Type B pancreatic cell (in vitro differentiated cells): ENCODE results near the gene SDHA. TPM values are rescaled to one million over a fixed set of nuclear protein-coding genes. Genes with fewer than 3 reads are reported as not detected.
"Not testable (repeated sequence)": the region's sequence is repeated elsewhere in the genome, so short reads cannot be mapped to it uniquely, and the experiment has no call there.

Experiments
- DNase-seq: peaks from one replicate; pipeline ENCODE4 v3.0.0; 2021; ENCODE audit warnings: mixed read lengths; ENCODE audit not compliant: unreplicated experiment; ENCODE audit errors: extremely low spot score
- H3K27ac Mint-ChIP-seq: 2 replicates; pipeline ENCODE4 v1.8.0; 2021; ENCODE audit warnings: mild to moderate bottlenecking, mixed read lengths
- H3K27me3 Mint-ChIP-seq: 2 replicates; pipeline ENCODE4 v1.8.0; 2021; ENCODE audit warnings: mixed read lengths
- H3K36me3 Mint-ChIP-seq: 2 replicates; pipeline ENCODE4 v1.8.0; 2021; ENCODE audit warnings: mixed read lengths
- H3K4me1 Mint-ChIP-seq: one replicate; pipeline ENCODE4 v1.8.0; 2021; ENCODE audit warnings: mixed read lengths; ENCODE audit not compliant: unreplicated experiment
- H3K4me3 Mint-ChIP-seq: 2 replicates; pipeline ENCODE4 v1.8.0; 2021; ENCODE audit warnings: mild to moderate bottlenecking, mixed read lengths
- H3K9me3 Mint-ChIP-seq: 2 replicates; pipeline ENCODE4 v1.8.0; 2021; ENCODE audit warnings: mixed read lengths
- CTCF ChIP-seq: fragments of 200-600 bp; sonication (generic); conservative IDR thresholded peaks from 2 replicates; pipeline ENCODE4 v1.5.0; 2021; ENCODE audit warnings: antibody characterized with exemption, mild to moderate bottlenecking
- total RNA-seq: library from RNA; stranded (reverse); gene quantifications from 2 replicates; pipeline ENCODE4 v1.2.1, GENCODE V29; 2021; ENCODE audit warnings: low replicate concordance

Gene SDHA
- total RNA-seq, 1 donor from 2014 or later: 143 TPM

GRCh38 chr5:278646-279045, 60.5 kb downstream of the SDHA start:
- H3K36me3 Mint-ChIP-seq: peaks cover 37% of the 10 kb centered on the region
- peaks cover 1% of the 10 kb centered on the region for H3K4me1 Mint-ChIP-seq

GRCh38 chr5:279051-279665, 61.0 kb downstream of the SDHA start:
- H3K27me3 Mint-ChIP-seq, H3K4me1 Mint-ChIP-seq, H3K27ac Mint-ChIP-seq, DNase-seq, H3K4me3 Mint-ChIP-seq: not testable (repeated sequence)
- peaks cover 19% of the 10 kb centered on the region for H3K9me3 Mint-ChIP-seq
- peaks cover 42% of the 10 kb centered on the region for H3K36me3 Mint-ChIP-seq

More at GRCh38 chr5:278646-279045, 60.5 kb downstream of the SDHA start:
- no peaks in the 10 kb centered on the region for H3K27me3 Mint-ChIP-seq
- no peak overlapping the region for H3K27ac Mint-ChIP-seq
- no peak overlapping the region for H3K4me3 Mint-ChIP-seq
- no peak for DNase-seq
- H3K9me3 Mint-ChIP-seq: peaks cover 19% of the 10 kb centered on the region
- TF ChIP-seq CTCF: no peak

GRCh38 chr5:285991-286557, 68.0 kb downstream of the SDHA start:
- H3K36me3 Mint-ChIP-seq: peaks cover 49% of the 10 kb centered on the region
- peaks cover 9% of the 10 kb centered on the region for H3K4me1 Mint-ChIP-seq
- H3K9me3 Mint-ChIP-seq: peaks cover 17% of the 10 kb centered on the region
- no peaks in the 10 kb centered on the region for H3K27me3 Mint-ChIP-seq
- no peak for DNase-seq
- no peak overlapping the region for H3K27ac Mint-ChIP-seq
- TF ChIP-seq CTCF: no peak
- H3K4me3 Mint-ChIP-seq: no peak overlapping the region

- H3K27ac Mint-ChIP-seq, H3K4me1 Mint-ChIP-seq, DNase-seq, H3K4me3 Mint-ChIP-seq, H3K9me3 Mint-ChIP-seq, H3K27me3 Mint-ChIP-seq: not testable (repeated sequence)
- H3K36me3 Mint-ChIP-seq: peaks cover 32% of the 10 kb centered on the region
Observed at GRCh38 chr5:290200-290599, 72.1 kb downstream of the SDHA start.

- not testable (repeated sequence) for DNase-seq, H3K4me3 Mint-ChIP-seq, H3K9me3 Mint-ChIP-seq, H3K4me1 Mint-ChIP-seq, H3K27ac Mint-ChIP-seq, H3K27me3 Mint-ChIP-seq
- peaks cover 32% of the 10 kb centered on the region for H3K36me3 Mint-ChIP-seq
Observed at GRCh38 chr5:291345-291744, 73.2 kb downstream of the SDHA start.

GRCh38 chr5:294788-295187, 76.7 kb downstream of the SDHA start:
- not testable (repeated sequence) for H3K27me3 Mint-ChIP-seq, H3K4me1 Mint-ChIP-seq, DNase-seq

GRCh38 chr5:296207-296606, 78.1 kb downstream of the SDHA start:
- DNase-seq, H3K4me3 Mint-ChIP-seq, H3K27ac Mint-ChIP-seq, H3K9me3 Mint-ChIP-seq, H3K4me1 Mint-ChIP-seq, H3K27me3 Mint-ChIP-seq: not testable (repeated sequence)
- H3K36me3 Mint-ChIP-seq: peaks cover 18% of the 10 kb centered on the region

More at GRCh38 chr5:294788-295187, 76.7 kb downstream of the SDHA start:
- not testable (repeated sequence) for H3K9me3 Mint-ChIP-seq, H3K4me3 Mint-ChIP-seq, H3K27ac Mint-ChIP-seq
- H3K36me3 Mint-ChIP-seq: peaks cover 18% of the 10 kb centered on the region

GRCh38 chr5:296954-297353, 78.8 kb downstream of the SDHA start:
- not testable (repeated sequence) for DNase-seq, H3K27me3 Mint-ChIP-seq, H3K9me3 Mint-ChIP-seq, H3K4me3 Mint-ChIP-seq, H3K27ac Mint-ChIP-seq
- peaks cover 16% of the 10 kb centered on the region for H3K4me1 Mint-ChIP-seq
- H3K36me3 Mint-ChIP-seq: peaks cover 10% of the 10 kb centered on the region

- not testable (repeated sequence) for H3K27ac Mint-ChIP-seq, H3K27me3 Mint-ChIP-seq, H3K36me3 Mint-ChIP-seq, H3K9me3 Mint-ChIP-seq, H3K4me3 Mint-ChIP-seq, DNase-seq
- peaks cover 21% of the 10 kb centered on the region for H3K4me1 Mint-ChIP-seq
Observed at GRCh38 chr5:297448-297847, 79.3 kb downstream of the SDHA start.

- not testable (repeated sequence) for H3K36me3 Mint-ChIP-seq, H3K4me3 Mint-ChIP-seq, H3K9me3 Mint-ChIP-seq, DNase-seq, H3K27me3 Mint-ChIP-seq, H3K27ac Mint-ChIP-seq
- H3K4me1 Mint-ChIP-seq: peaks cover 26% of the 10 kb centered on the region
Observed at GRCh38 chr5:297991-298736, 80.0 kb downstream of the SDHA start.
